IPS DF 6.9 (cell line): Measurements from ENCODE around the gene ETNPPL.

ENCODE experiments used
- DNase-seq: peaks from one replicate; pipeline ENCODE4 v3.0.0-alpha.2; 2013; ENCODE audit warnings: low read depth, low spot score
- H3K27ac ChIP-seq: one replicate; pipeline ENCODE4 v1.5.1; 2013; ENCODE audit warnings: low read length, control low read depth
- H3K27me3 ChIP-seq: 2 replicates; pipeline ENCODE4 v1.6.1; 2013; ENCODE audit warnings: mild to moderate bottlenecking, low read length; ENCODE audit not compliant: control insufficient read depth, insufficient read depth
- H3K36me3 ChIP-seq: 2 replicates; pipeline ENCODE4 v1.6.1; 2013; ENCODE audit warnings: low read length; ENCODE audit not compliant: control insufficient read depth, insufficient read depth
- H3K4me1 ChIP-seq: 2 replicates; pipeline ENCODE4 v1.6.1; 2013; ENCODE audit warnings: low read length; ENCODE audit not compliant: control insufficient read depth, insufficient read depth
- H3K4me3 ChIP-seq: 2 replicates; pipeline ENCODE4 v1.5.1; 2013; ENCODE audit warnings: mild to moderate bottlenecking, low read length
- H3K9me3 ChIP-seq: 2 replicates; pipeline ENCODE4 v1.6.1; 2013; ENCODE audit warnings: low read length, inconsistent platforms; ENCODE audit not compliant: control insufficient read depth, insufficient read depth
- WGBS: extraction: QIAGEN DNeasy Blood & Tissue Kit; methylation state at CpG from one replicate; pipeline ENCODE4 v1.1.7; 2013; ENCODE audit warnings: mixed read lengths, missing lambda C conversion rate; ENCODE audit not compliant: insufficient read length, insufficient coverage; 5-methylcytosine and 5-hydroxymethylcytosine counted together

ETNPPL gene

GRCh38 chr4:108763226-108763593, 357 bp upstream of the ETNPPL start:
- H3K36me3 ChIP-seq = no peaks in the 10 kb centered on the region
- no peaks in the 10 kb centered on the region; the same call in 1 of the 2 replicates for H3K4me1 ChIP-seq
- H3K4me3 ChIP-seq = peak overlapping the region; percentile 57; the same call in 1 of the 2 replicates
- H3K9me3 ChIP-seq = no peaks in the 10 kb centered on the region
- peaks cover 2% of the 10 kb centered on the region; the same call in 1 of the 2 replicates for H3K27me3 ChIP-seq
- DNase-seq = no peak
- H3K27ac ChIP-seq = no peak overlapping the region
- WGBS = no CpG with 5 or more reads among the region's 11 CpGs

GRCh38 chr4:108758498-108758897, 4.4 kb downstream of the ETNPPL start:
- no CpG with 5 or more reads among the region's 9 CpGs for WGBS
- Histone ChIP-seq H3K27ac (no peak overlapping the region), H3K4me3 (no peak overlapping the region), H3K4me1 (no peaks in the 10 kb centered on the region; the same call in 1 of the 2 replicates), H3K9me3 (no peaks in the 10 kb centered on the region), H3K36me3 (no peaks in the 10 kb centered on the region), H3K27me3 (peaks cover 2% of the 10 kb centered on the region; the same call in 1 of the 2 replicates)
- DNase-seq = no peak

- Histone ChIP-seq H3K9me3 (no peaks in the 10 kb centered on the region), H3K27me3 (no peaks in the 10 kb centered on the region), H3K4me3 (no peak overlapping the region), H3K4me1 (no peaks in the 10 kb centered on the region), H3K27ac (no peak overlapping the region), H3K36me3 (no peaks in the 10 kb centered on the region)
- no peak for DNase-seq
These were observed 8.5 kb downstream of the ETNPPL start for GRCh38 chr4:108754327-108754726.

- H3K27ac ChIP-seq = no peak overlapping the region
- no peak overlapping the region for H3K4me3 ChIP-seq
- no peaks in the 10 kb centered on the region for H3K4me1 ChIP-seq
- no peak for DNase-seq
- no CpG with 5 or more reads among the region's 3 CpGs for WGBS
- no peaks in the 10 kb centered on the region for H3K27me3 ChIP-seq
- H3K36me3 ChIP-seq = no peaks in the 10 kb centered on the region; the same call in 1 of the 2 replicates
- H3K9me3 ChIP-seq = no peaks in the 10 kb centered on the region
These were observed 11.5 kb downstream of the ETNPPL start for GRCh38 chr4:108751321-108751720.

GRCh38 chr4:108749119-108749518, 13.7 kb downstream of the ETNPPL start:
- Histone ChIP-seq H3K9me3 (no peaks in the 10 kb centered on the region), H3K36me3 (no peaks in the 10 kb centered on the region; the same call in 1 of the 2 replicates), H3K27me3 (no peaks in the 10 kb centered on the region), H3K27ac (no peak overlapping the region), H3K4me1 (no peaks in the 10 kb centered on the region), H3K4me3 (no peak overlapping the region)
- WGBS = no CpG with 5 or more reads among the region's 8 CpGs
- DNase-seq = no peak

- Histone ChIP-seq H3K27ac (no peak overlapping the region), H3K4me1 (no peaks in the 10 kb centered on the region), H3K4me3 (no peak overlapping the region), H3K9me3 (no peaks in the 10 kb centered on the region), H3K36me3 (no peaks in the 10 kb centered on the region; the same call in 1 of the 2 replicates), H3K27me3 (no peaks in the 10 kb centered on the region)
- no peak for DNase-seq
- WGBS = no CpG with 5 or more reads among the region's 3 CpGs
These were observed 16.3 kb downstream of the ETNPPL start for GRCh38 chr4:108746511-108746910.

- H3K4me3 ChIP-seq = no peak overlapping the region
- no peak overlapping the region for H3K27ac ChIP-seq
- H3K36me3 ChIP-seq = no peaks in the 10 kb centered on the region; the same call in 1 of the 2 replicates
- no peaks in the 10 kb centered on the region for H3K9me3 ChIP-seq
- H3K27me3 ChIP-seq = no peaks in the 10 kb centered on the region
- DNase-seq = no peak
- H3K4me1 ChIP-seq = no peaks in the 10 kb centered on the region
These were observed 18.5 kb downstream of the ETNPPL start for GRCh38 chr4:108744307-108744706.

- Histone ChIP-seq H3K27ac (no peak overlapping the region), H3K4me1 (no peaks in the 10 kb centered on the region), H3K27me3 (no peaks in the 10 kb centered on the region), H3K36me3 (no peaks in the 10 kb centered on the region; the same call in 1 of the 2 replicates), H3K4me3 (no peak overlapping the region), H3K9me3 (no peaks in the 10 kb centered on the region)
- no peak for DNase-seq
- WGBS = no CpG with 5 or more reads among the region's 13 CpGs
These were observed 20.1 kb downstream of the ETNPPL start for GRCh38 chr4:108742451-108743420.

GRCh38 chr4:108738003-108738706, 24.7 kb downstream of the ETNPPL start:
- WGBS = no CpG with 5 or more reads among the region's 2 CpGs
- Histone ChIP-seq H3K27me3 (no peaks in the 10 kb centered on the region), H3K9me3 (no peaks in the 10 kb centered on the region), H3K36me3 (no peaks in the 10 kb centered on the region), H3K4me1 (no peaks in the 10 kb centered on the region), H3K27ac (no peak overlapping the region), H3K4me3 (no peak overlapping the region)
- no peak for DNase-seq

GRCh38 chr4:108731006-108731405, 31.8 kb downstream of the ETNPPL start:
- Histone ChIP-seq H3K36me3 (no peaks in the 10 kb centered on the region), H3K4me3 (no peak overlapping the region), H3K27ac (no peak overlapping the region), H3K9me3 (no peaks in the 10 kb centered on the region), H3K27me3 (no peaks in the 10 kb centered on the region), H3K4me1 (no peaks in the 10 kb centered on the region)
- no CpG with 5 or more reads among the region's 3 CpGs for WGBS
- DNase-seq = no peak
